NCI-H2171 treated with DMSO at 0.1 percent for 48 hours (cell line): ENCODE data around the gene HBE1.
"Not testable (repeated sequence)": the region's sequence is repeated elsewhere in the genome, so short reads cannot be mapped to it uniquely, and the experiment has no call there.

Experiments used
- DNase-seq: peaks from one replicate; lab custom pipeline; 2025; lab: John Stamatoyannopoulos, UW

The HBE1 gene

DNA sequence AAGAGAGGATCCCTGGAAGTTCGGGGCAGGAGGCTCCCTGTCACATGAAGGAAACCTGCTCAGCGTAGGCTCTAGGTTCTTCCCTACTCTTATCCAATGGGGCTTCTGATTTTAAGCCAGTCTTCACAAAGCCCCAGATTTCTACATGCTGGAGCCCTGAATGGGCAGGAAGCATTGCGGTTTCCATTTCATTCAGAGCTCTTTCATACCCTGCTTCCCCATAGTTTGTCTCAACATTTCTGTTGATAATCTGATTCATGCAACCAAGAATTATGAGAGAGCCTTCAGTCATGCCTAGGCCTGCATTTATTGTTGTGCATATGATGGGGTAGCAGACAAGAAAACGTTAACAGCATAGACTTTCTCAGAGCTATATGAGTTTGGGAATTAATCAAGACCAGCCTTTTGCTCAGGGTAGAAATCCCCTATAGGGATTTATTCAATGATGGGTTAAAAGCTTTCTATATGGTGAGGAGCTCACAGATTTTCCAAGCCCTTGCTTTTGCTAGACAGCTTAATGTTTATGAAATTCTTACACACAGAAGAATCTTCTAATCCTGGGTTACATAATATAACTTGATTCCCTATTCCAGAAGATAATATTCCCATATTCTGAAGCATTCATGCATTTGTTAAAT lies 16.1 kb upstream of the HBE1 start:
- DNase-seq, result no peak

GRCh38 chr11:5284637-5285036 lies 14.9 kb upstream of the HBE1 start:
- no peak for DNase-seq

DNA sequence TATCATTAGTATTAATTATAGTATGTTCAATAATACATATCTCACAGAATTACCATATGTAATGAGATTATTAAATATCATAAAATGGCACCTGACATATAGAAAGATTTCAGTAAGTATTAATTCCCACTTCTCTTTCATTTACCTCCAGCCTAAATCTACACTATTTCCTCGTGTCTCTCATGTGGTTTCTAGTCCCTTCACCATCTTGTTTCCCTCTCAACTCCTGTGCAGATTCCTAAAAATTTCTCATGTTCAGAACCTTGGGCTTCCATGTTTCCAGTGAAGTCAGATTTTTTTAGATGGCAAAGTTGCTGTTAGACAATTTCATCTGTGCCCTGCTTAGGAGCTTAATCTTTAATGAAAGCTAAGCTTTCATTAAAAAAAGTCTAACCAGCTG lies 14.1 kb upstream of the HBE1 start:
- no peak for DNase-seq

GRCh38 chr11:5283086-5283485 lies 13.3 kb upstream of the HBE1 start:
- DNase-seq, result no peak

DNA sequence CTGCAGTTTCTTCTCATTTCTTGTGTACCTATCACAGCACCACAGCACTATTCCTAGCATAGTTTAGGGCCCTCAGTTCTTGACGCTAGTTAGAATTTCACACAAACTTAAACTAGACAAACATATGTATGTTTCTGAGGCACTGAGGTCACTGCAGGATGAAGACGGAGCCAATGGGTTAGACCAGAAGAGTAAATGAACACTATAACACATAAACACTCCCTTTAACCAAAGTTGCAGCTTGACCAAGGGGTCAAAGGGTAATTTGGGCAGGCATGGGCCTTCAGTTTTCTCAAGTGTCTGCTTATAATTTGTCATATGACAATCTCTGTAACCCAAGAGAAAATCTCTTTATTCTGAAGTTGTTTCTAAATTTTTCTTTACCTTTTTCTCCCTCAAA lies 12.9 kb upstream of the HBE1 start:
- DNase-seq, result no peak

DNA sequence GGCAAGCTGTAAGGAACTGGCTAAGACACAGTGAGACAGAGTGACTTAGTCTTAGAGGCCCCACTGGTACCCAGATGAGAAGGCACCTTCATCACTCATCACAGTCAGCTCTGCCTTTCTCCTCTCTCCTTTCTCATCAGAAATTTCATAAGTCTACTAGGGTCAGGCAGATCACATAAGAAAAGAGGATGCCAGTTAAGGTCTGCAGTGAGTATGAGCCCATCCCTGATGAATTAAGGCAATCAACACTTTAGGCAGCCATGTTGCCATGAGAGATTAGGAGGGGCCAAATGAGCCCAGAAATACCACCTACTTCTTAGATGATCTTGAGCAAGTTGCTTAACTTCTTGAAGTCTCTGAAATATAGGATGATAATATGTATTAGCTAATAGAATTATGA lies 11.9 kb upstream of the HBE1 start:
- DNase-seq, result no peak

DNA sequence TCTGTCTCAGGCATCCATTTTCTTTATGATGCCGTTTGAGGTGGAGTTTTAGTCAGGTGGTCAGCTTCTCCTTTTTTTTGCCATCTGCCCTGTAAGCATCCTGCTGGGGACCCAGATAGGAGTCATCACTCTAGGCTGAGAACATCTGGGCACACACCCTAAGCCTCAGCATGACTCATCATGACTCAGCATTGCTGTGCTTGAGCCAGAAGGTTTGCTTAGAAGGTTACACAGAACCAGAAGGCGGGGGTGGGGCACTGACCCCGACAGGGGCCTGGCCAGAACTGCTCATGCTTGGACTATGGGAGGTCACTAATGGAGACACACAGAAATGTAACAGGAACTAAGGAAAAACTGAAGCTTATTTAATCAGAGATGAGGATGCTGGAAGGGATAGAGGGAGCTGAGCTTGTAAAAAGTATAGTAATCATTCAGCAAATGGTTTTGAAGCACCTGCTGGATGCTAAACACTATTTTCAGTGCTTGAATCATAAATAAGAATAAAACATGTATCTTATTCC lies 10.9 kb upstream of the HBE1 start:
- DNase-seq, result peak; percentile 22

DNA sequence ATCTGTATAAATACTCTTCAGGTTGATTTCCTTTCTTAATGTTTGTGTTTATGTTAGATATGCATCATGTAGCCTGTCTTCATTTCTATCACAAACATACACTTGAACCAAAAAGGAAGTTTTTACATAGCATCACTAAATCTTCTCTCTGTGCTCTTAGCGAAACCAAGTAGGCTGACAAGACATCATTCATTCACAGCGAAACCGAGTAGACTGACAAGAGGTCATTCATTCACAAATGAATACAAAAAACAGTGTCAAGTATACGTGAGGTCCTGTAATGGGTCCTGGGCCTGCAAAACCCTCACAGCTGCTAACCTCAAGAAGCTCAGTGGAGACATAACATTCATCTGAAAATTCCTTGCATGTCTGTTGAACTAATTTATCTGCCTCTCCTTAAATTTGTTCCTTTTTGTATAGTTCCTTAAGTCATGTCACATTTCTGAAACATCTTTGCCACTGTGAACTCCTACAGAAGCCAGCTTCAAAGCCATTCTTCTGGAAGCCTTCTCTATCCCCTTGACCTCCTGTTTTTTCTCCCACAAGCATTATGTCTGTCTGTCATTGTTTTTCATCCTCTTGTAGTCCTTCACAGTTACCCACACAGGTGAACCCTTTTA lies 9.8 kb upstream of the HBE1 start:
- DNase-seq, result no peak

DNA sequence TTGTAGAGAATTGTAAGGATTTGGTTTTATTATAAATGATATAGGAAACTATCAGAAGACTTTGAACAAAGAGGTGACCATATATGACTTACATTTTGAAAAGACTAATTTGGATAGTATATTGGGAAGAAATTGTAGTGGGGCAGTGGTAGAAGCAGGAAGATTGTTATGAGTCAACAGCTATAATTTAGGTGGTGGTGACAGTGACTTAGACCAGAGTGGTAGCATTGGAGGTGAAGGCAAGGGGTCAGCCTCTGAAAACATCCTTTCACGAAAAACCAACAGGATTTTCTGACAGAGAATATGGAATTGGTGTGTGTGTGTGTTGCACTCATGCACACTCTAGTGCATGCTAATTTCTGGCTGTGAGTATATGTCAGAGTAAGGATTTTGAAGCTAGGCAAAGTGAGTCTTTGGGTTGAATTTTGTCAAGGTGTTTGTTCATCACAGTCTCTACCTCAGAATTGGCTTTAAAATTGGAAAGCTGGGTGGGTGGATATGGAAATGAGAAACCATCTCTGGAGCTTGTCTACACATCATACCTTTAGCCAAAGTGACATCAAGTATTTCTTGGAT lies 8.2 kb upstream of the HBE1 start:
- no peak for DNase-seq

GRCh38 chr11:5276697-5277096 lies 7.0 kb upstream of the HBE1 start:
- no peak for DNase-seq

- no peak for DNase-seq
Observed at GRCh38 chr11:5275369-5276110, 5.8 kb upstream of the HBE1 start.

- no peak for DNase-seq
Observed at GRCh38 chr11:5274395-5274794, 4.7 kb upstream of the HBE1 start.

- no peak for DNase-seq
Observed at GRCh38 chr11:5272395-5273017, 2.8 kb upstream of the HBE1 start.

- DNase-seq, result no peak
Observed at GRCh38 chr11:5267033-5267563, 2.6 kb downstream of the HBE1 start.

- DNase-seq, result no peak
Observed at GRCh38 chr11:5266609-5267008, 3.1 kb downstream of the HBE1 start.

- no peak for DNase-seq
Observed at GRCh38 chr11:5265832-5266231, 3.9 kb downstream of the HBE1 start.

DNA sequence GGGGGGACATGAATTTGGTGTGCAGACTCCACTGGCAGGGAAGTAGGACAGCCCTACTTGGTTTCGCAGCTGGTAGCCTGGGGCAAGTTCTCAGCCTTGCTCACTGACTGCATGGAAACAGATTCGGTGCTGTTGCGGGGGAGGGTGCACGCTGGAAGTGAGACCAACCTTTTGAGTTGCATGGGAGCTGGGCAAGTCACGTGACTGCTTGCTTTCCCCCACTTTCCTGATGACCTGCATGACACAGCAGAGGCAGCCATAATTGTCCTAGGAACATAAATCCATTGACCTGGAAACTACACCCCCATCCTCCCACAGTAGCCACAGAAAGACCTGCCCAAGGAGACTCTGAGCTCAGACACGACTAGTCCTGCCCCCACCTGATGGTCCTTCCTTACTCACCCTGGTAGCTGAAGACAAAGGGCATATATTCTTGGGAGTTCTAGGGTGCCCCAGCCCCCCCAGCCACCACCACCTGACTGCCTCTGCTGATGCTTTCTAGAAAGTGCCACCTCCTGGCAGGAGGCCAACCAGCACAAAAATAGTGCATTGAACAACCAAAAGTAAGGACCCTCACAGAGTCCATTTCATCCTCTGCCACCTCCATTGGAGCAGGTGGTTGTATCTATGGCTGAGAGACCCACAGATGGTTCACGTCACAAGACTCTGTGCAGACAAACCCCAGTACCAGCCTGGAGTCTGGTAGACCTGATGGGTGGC lies 11.0 kb downstream of the HBE1 start:
- no peak for DNase-seq

GRCh38 chr11:5257296-5257695 lies 12.4 kb downstream of the HBE1 start:
- DNase-seq, result no peak

DNA sequence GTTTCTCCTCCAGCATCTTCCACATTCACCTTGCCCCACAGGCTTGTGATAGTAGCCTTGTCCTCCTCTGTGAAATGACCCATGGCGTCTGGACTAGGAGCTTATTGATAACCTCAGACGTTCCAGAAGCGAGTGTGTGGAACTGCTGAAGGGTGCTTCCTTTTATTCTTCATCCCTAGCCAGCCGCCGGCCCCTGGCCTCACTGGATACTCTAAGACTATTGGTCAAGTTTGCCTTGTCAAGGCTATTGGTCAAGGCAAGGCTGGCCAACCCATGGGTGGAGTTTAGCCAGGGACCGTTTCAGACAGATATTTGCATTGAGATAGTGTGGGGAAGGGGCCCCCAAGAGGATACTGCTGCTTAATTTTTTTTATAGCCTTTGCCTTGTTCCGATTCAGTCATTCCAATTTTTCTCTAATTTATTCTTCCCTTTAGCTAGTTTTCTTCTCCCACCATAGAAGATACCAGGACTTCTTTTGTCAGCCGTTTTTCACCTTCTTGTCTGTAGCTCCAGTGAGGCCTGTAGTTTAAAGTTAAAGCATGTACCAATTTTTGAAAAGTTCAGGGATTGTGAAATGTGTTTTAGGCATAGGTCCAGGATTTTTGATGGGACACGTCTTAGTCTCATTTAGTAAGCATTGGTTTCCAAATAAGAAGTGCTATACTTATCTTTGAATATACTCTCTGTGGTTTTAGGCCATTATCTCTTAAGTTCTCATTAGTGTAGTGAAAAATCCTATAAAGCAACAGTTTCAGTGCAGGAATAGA lies 14.9 kb downstream of the HBE1 start, which contains the start of gene HBG2:
HBG2 (minus strand) TSS at position 136 of the 768 bp plus-strand sequence; CDS start at position 83, 53 bp downstream.
- not testable (repeated sequence) for DNase-seq

GRCh38 chr11:5254023-5254422 lies 15.7 kb downstream of the HBE1 start:
- DNase-seq, result not testable (repeated sequence)
